GM23248 (cell line): ENCODE measurements around the gene NEK11.

Source experiments
- EZH2 ChIP-seq: fragments of 200-600 bp; sonication (generic); IDR thresholded peaks from 2 replicates; pipeline ENCODE4 v1.6.1; 2018; ENCODE audit warnings: antibody characterized with exemption, mild to moderate bottlenecking; ENCODE audit not compliant: insufficient read depth, poor library complexity, severe bottlenecking
- EZH2phosphoT487 ChIP-seq: fragments of 200-600 bp; sonication (generic); IDR thresholded peaks from 2 replicates; pipeline ENCODE4 v1.6.1; 2018; ENCODE audit warnings: antibody characterized with exemption, moderate library complexity, mild to moderate bottlenecking, low read depth; ENCODE audit not compliant: insufficient read depth

DNA sequence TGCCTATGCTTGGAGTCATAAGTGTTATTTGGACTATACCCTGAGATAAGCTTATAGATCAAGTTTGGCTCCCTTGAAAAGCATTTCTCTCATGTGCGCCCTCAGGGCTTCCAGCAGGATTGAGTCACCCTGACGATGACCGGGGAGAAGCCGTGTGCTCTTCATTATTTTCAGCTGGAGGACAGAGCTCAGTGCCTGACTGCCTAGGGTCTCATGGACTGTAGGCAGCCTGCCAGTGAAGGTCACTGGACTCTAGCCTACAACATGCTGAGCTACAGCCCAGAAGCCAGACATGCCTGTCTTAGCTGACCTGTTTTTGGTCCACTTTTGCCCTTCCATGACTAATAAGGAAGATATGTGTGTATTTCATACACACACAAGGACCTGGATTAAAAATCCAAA, 323.3 kb downstream of the NEK11 start:
- TF ChIP-seq EZH2: no peak
- TF ChIP-seq EZH2phosphoT487: no peak
